Testis (tissue), 3 donors: ENCODE results near the gene STEAP3. TPM values are rescaled to one million over a fixed set of nuclear protein-coding genes. Genes with fewer than 3 reads are reported as not detected.

Experiments
- DNase-seq: peaks from one replicate; pipeline ENCODE4 v3.0.0-alpha.2; 2019
- H3K27ac ChIP-seq, 2 donors: fragments of 200-600 bp; sonication (generic); one replicate each; pipeline ENCODE4 v1.5.1; 2019
- H3K27me3 ChIP-seq: fragments of 200-600 bp; sonication (generic); one replicate; pipeline ENCODE4 v1.5.1; 2019
- H3K36me3 ChIP-seq: fragments of 200-600 bp; sonication (generic); one replicate; pipeline ENCODE4 v1.5.1; 2017; ENCODE audit warnings: low read depth; ENCODE audit errors: missing control alignments
- H3K4me1 ChIP-seq: fragments of 200-600 bp; sonication (generic); one replicate; pipeline ENCODE4 v1.5.1; 2019
- H3K4me3 ChIP-seq, 2 donors: fragments of 200-600 bp; sonication (generic); one replicate each; pipeline ENCODE4 v1.5.1; 2017 to 2019
- H3K9me3 ChIP-seq: fragments of 200-600 bp; sonication (generic); one replicate; pipeline ENCODE4 v1.5.1; 2017
- POLR2A ChIP-seq: fragments of 450-650 bp; IDR thresholded peaks from one replicate; pipeline ENCODE4 v1.6.1; 2017; ENCODE audit warnings: antibody characterized with exemption, mild to moderate bottlenecking, moderate library complexity
- WGBS, 2 donors: methylation state at CpG; one replicate each; pipeline ENCODE4 v1.1.5; 2018; 5-methylcytosine and 5-hydroxymethylcytosine counted together
- intact Hi-C: fragments of 100-400 bp; cut with DNase I; formaldehyde crosslinking; loops from one replicate; pipeline ENCODE4 v1.15.1; 2023; ENCODE audit warnings: low total_unique reads
- polyA plus RNA-seq: library from polyadenylated mRNA; stranded (reverse); fragments of 350-450 nt; fragmentation: Illumina TruSeq; extraction: RNeasy Lipid Tissue Mini Kit (QIAGEN cat#74804); gene quantifications from one replicate; pipeline ENCODE4 v1.2.3, GENCODE V29; 2014; ENCODE audit warnings: low read depth, low replicate concordance; ENCODE audit not compliant: insufficient read depth
- total RNA-seq, 2 donors: library from RNA; depleted of rRNA; stranded (reverse); fragments of >200 nt; gene quantifications; one replicate each; pipeline ENCODE4 v1.2.3, GENCODE V29; 2016
- TF ChIP-seq, protein P1 (sequence below), 3 experiments: fragments of 450-650 bp in 2 of 3; fragments of 200-600 bp in 1 of 3; sonication (generic) in 1 of 3; IDR thresholded peaks; one replicate each; pipeline ENCODE4 v1.5.1; 2016 to 2019; ENCODE audit warnings: antibody characterized with exemption in 3 of 3, mild to moderate bottlenecking in 2 of 3, moderate library complexity in 1 of 3

The STEAP3 gene
- total and polyA plus RNA-seq, 3 donors from 2014 or later, result 5.1 to 11.9 (median 5.6) TPM

DNA sequence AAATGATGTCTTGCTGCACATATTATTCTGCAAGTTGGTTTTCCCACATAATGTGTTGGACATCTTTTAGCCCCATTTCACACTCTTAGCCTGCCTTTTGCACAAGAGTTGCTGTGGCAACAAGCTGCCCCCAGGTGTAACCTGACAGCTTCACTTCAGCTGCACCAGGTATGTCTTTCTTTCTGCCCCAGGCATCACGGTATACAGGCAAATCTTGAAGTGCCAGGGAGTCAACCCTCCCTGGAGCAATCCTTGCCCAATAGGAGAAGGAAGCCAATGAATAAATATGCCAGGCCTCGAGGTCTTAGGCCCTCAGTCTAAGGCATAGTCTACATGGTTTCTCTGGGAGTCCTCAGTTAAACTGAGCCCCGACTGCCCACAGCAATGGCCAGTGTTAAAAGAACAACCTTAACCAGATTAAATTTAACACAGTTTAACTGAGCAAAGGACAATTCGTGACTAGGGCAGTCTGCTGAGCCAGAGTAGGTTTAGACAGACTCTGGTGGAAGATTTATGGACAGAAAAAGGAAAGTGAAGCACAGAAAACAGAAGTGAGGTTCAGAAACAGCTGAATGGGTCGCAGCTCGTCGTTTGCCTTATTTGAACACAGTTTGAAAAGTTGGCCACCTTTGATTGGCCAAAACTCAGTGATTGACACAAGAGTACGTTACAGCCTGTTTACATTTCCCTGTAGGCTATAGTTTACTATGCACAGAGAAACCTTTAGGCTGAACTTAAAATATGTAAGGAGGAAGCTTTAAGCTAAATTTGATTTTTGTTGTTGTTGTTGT is 33.1 kb upstream of the STEAP3 start:
- WGBS, 2 donors, result 74 to 77% methylated on average over 8 of the region's 8 CpGs
- Histone ChIP-seq H3K27ac (no peak overlapping the region), H3K9me3 (no peaks in the 10 kb centered on the region), H3K4me3 (no peak overlapping the region), H3K36me3 (no peaks in the 10 kb centered on the region), H3K27me3 (no peaks in the 10 kb centered on the region), H3K4me1 (no peaks in the 10 kb centered on the region)
- intact Hi-C loops, result no loop called here
- TF ChIP-seq, protein P1, sequence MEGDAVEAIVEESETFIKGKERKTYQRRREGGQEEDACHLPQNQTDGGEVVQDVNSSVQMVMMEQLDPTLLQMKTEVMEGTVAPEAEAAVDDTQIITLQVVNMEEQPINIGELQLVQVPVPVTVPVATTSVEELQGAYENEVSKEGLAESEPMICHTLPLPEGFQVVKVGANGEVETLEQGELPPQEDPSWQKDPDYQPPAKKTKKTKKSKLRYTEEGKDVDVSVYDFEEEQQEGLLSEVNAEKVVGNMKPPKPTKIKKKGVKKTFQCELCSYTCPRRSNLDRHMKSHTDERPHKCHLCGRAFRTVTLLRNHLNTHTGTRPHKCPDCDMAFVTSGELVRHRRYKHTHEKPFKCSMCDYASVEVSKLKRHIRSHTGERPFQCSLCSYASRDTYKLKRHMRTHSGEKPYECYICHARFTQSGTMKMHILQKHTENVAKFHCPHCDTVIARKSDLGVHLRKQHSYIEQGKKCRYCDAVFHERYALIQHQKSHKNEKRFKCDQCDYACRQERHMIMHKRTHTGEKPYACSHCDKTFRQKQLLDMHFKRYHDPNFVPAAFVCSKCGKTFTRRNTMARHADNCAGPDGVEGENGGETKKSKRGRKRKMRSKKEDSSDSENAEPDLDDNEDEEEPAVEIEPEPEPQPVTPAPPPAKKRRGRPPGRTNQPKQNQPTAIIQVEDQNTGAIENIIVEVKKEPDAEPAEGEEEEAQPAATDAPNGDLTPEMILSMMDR (IDR thresholded peaks at IDR 0.05), result no peak
- TF ChIP-seq POLR2A, result no peak
- no peak for DNase-seq

GRCh38 chr2:119192893-119193292 is 30.7 kb upstream of the STEAP3 start:
- H3K4me3 ChIP-seq, result no peak overlapping the region
- H3K36me3 ChIP-seq, result no peaks in the 10 kb centered on the region
- WGBS, 2 donors, result 81 to 94% methylated on average over 6 of the region's 6 CpGs
- no peak for TF ChIP-seq POLR2A
- TF ChIP-seq, protein P1 (IDR thresholded peaks at IDR 0.05), result no peak
- H3K27me3 ChIP-seq, result no peaks in the 10 kb centered on the region
- no peaks in the 10 kb centered on the region for H3K9me3 ChIP-seq
- no peak for DNase-seq
- peaks cover 14% of the 10 kb centered on the region for H3K4me1 ChIP-seq
- intact Hi-C loops, result no loop called here
- H3K27ac ChIP-seq, result no peak overlapping the region

GRCh38 chr2:119195001-119195400 is 28.6 kb upstream of the STEAP3 start:
- no peaks in the 10 kb centered on the region for H3K36me3 ChIP-seq
- H3K27ac ChIP-seq, result no peak overlapping the region
- intact Hi-C loops, result no loop called here
- H3K4me1 ChIP-seq, result peaks cover 24% of the 10 kb centered on the region
- H3K4me3 ChIP-seq, result no peak overlapping the region
- no peaks in the 10 kb centered on the region for H3K27me3 ChIP-seq
- no peak for TF ChIP-seq POLR2A
- TF ChIP-seq, protein P1 (IDR thresholded peaks at IDR 0.05), result no peak
- whole genome bisulfite sequencing, 2 donors, result 85 to 93% methylated on average over 5 of the region's 5 CpGs
- no peaks in the 10 kb centered on the region for H3K9me3 ChIP-seq
- DNase-seq, result no peak

- H3K36me3 ChIP-seq, result no peaks in the 10 kb centered on the region
- H3K27me3 ChIP-seq, result no peaks in the 10 kb centered on the region
- H3K4me3 ChIP-seq, result no peak overlapping the region
- WGBS, 2 donors, result 56 to 73% methylated on average over 2 of the region's 2 CpGs
- intact Hi-C loops, result no loop called here
- H3K4me1 ChIP-seq, result peaks cover 24% of the 10 kb centered on the region
- H3K9me3 ChIP-seq, result no peaks in the 10 kb centered on the region
- H3K27ac ChIP-seq, result no peak overlapping the region
- no peak for DNase-seq
- TF ChIP-seq POLR2A, result no peak
- TF ChIP-seq, protein P1 (IDR thresholded peaks at IDR 0.05), result no peak
These were observed 27.7 kb upstream of the STEAP3 start for GRCh38 chr2:119195887-119196286.
